Right lobe of liver (tissue), 6 donors: ENCODE data around the gene HHIP. TPM values are rescaled to one million over a fixed set of nuclear protein-coding genes. Genes with fewer than 3 reads are reported as not detected.

Experiments used
- ATAC-seq, 4 donors: fragments of 200-7000 bp; cut with Tn5 transposase; one replicate each; pipeline ENCODE4 v1.9.1; 2020; ENCODE audit warnings: mild to moderate bottlenecking in 4 of 4, moderate library complexity in 4 of 4
- DNase-seq, 3 donors: peaks; one replicate each; pipeline ENCODE4 v3.0.0-alpha.2; 2020
- H3K27ac ChIP-seq, 3 donors: fragments of 200-600 bp; one replicate each; pipeline ENCODE4 v1.8.0; 2022
- H3K27me3 ChIP-seq, 2 donors: fragments of 200-600 bp; one replicate each; pipeline ENCODE4 v1.8.0; 2022
- H3K36me3 ChIP-seq, 4 donors: fragments of 200-600 bp; sonication (generic) in 1 of 4; one replicate each; pipeline versions ENCODE4 v1.5.1 to v1.8.0; 2017 to 2022; ENCODE audit warnings: control low read depth in 1 of 4
- H3K4me1 ChIP-seq, 4 donors: fragments of 200-600 bp; sonication (generic) in 1 of 4; one replicate each; pipeline versions ENCODE4 v1.5.1 to v1.8.0; 2017 to 2022; ENCODE audit warnings: control low read depth in 1 of 4
- H3K4me3 ChIP-seq, 3 donors: fragments of 200-600 bp; one replicate each; pipeline ENCODE4 v1.8.0; 2022
- H3K9me3 ChIP-seq, 4 donors: fragments of 200-600 bp; sonication (generic) in 1 of 4; one replicate each; pipeline versions ENCODE4 v1.5.1 to v1.8.0; 2017 to 2022; ENCODE audit warnings: control low read depth in 1 of 4
- POLR2A ChIP-seq: fragments of 450-650 bp; IDR thresholded peaks from one replicate; pipeline ENCODE4 v1.6.1; 2017; ENCODE audit warnings: antibody characterized with exemption, mild to moderate bottlenecking
- WGBS: methylation state at CpG from one replicate; pipeline ENCODE4 v1.1.6; 2018; ENCODE audit warnings: low coverage, low lambda C conversion rate; ENCODE audit not compliant: insufficient coverage; ENCODE audit errors: missing lambda C conversion rate; 5-methylcytosine and 5-hydroxymethylcytosine counted together
- intact Hi-C, 2 donors: fragments of 100-400 bp; cut with DNase I; formaldehyde crosslinking; loops; one replicate each; pipeline versions ENCODE4 v1.11.2 to v1.14.1; 2022
- total RNA-seq, 6 experiments: library from RNA; depleted of rRNA in 2 of 6; stranded (reverse); fragments of >200 nt in 2 of 6; fragmentation: NEBNext Ultra II Directional in 3 of 6; extraction: Animal tissue kit (Norgen Biotek cat#: 25700) in 3 of 6; gene quantifications; one replicate each; pipeline versions ENCODE4 v1.1.0 to v1.2.4, GENCODE V29; 2016 to 2023
- TF ChIP-seq, protein P1 (sequence below), 4 donors: fragments of 200-600 bp in 3 of 4; fragments of 450-650 bp in 1 of 4; IDR thresholded peaks; one replicate each; pipeline versions ENCODE4 v1.5.1 to v1.8.0; 2016 to 2022; ENCODE audit warnings: antibody characterized with exemption in 4 of 4, mild to moderate bottlenecking in 2 of 4
- donor health status: DM: no; HTN: yes; CAD: no.
- donor health status: DM: no; HTN: no; CAD: no.
- donor health status: DM: no; HTN: no; CAD: no.
- donor health status: DM: no; HTN: yes; CAD: no.
- donor health status: DM: no; HTN: yes; CAD: no.

HHIP gene
- total RNA-seq, 6 experiments from 2014 or later: 3.3 to 17.5 (median 6.3) TPM

DNA sequence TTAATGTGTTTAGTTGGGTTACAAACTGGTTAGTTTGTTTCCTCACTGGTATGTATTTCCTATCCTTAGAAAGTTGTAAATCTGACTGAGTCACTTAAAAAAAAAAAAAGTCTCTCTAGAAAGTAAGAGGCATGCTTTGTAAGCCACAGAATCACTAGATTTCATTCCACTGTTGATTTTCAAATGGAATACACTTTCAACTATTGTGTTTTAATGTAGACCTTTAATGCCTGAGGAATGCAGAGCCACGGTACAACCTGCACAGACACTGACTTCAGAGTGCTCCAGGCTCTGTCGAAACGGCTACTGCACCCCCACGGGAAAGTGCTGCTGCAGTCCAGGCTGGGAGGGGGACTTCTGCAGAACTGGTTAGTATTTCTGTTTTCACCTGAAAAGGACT is 88.6 kb downstream of the HHIP start:
- DNase-seq (no peak), ATAC-seq (no peak)
- Histone ChIP-seq H3K4me3 (no peak overlapping the region), H3K9me3 (no peaks in the 10 kb centered on the region), H3K4me1 (no peaks in the 10 kb centered on the region), H3K36me3 (no peaks in the 10 kb centered on the region), H3K27me3 (no peaks in the 10 kb centered on the region), H3K27ac (no peak overlapping the region)
- no CpG with 5 or more reads among the region's 4 CpGs for WGBS
- intact Hi-C loops: no loop called here
- TF ChIP-seq, protein P1, sequence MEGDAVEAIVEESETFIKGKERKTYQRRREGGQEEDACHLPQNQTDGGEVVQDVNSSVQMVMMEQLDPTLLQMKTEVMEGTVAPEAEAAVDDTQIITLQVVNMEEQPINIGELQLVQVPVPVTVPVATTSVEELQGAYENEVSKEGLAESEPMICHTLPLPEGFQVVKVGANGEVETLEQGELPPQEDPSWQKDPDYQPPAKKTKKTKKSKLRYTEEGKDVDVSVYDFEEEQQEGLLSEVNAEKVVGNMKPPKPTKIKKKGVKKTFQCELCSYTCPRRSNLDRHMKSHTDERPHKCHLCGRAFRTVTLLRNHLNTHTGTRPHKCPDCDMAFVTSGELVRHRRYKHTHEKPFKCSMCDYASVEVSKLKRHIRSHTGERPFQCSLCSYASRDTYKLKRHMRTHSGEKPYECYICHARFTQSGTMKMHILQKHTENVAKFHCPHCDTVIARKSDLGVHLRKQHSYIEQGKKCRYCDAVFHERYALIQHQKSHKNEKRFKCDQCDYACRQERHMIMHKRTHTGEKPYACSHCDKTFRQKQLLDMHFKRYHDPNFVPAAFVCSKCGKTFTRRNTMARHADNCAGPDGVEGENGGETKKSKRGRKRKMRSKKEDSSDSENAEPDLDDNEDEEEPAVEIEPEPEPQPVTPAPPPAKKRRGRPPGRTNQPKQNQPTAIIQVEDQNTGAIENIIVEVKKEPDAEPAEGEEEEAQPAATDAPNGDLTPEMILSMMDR (IDR thresholded peaks at IDR 0.05): no peak
- no peak for TF ChIP-seq POLR2A

DNA sequence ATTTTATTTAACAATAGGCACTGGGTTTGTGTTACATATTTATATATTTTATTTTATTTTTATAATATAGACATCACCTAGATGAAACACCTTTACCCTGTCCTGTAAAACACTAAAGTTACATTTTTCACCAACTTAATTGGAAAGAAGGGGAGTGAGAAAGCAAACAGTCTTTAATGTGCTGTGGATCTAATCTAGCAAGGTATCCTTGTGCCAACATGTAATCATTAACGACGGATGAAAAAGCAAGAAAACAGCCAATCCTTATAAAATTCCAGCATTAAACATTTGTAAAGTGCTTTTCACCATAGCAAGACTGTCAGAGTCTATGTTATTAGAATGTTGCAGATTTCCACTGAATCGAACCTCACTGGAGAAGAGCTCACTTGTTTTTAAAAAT is 92.7 kb downstream of the HHIP start:
- Histone ChIP-seq H3K27ac (no peak overlapping the region), H3K4me3 (no peak overlapping the region), H3K27me3 (no peaks in the 10 kb centered on the region), H3K4me1 (no peaks in the 10 kb centered on the region), H3K9me3 (no peaks in the 10 kb centered on the region), H3K36me3 (no peaks in the 10 kb centered on the region)
- ATAC-seq (no peak), DNase-seq (no peak)
- WGBS: 60% methylated on average over 3 of the region's 3 CpGs
- intact Hi-C loops: no loop called here
- TF ChIP-seq POLR2A: no peak
- TF ChIP-seq, protein P1 (IDR thresholded peaks at IDR 0.05): no peak

DNA sequence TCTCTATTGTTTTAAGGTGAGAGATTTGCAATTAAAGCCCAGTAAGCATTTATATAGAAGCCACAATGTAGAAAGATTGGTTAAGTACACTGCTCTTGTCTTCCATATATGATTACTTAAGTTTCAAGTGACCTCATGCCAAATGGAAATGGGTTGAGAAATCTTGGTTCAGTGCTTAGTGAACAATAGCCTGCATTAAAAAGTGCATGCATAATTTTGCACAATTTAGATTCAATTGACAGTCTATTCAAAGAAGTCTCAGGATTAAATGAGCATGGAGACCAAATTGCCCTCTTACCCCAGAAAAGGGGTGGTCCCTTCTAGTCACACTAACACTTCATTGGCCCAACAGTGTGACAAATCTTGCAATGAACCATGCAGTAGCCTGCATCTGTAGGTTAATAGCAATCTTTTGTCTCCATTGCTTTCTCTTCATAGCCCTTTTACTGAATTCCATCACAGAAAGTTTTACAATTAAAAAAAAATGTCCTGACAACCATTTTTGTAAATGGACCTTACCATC is 93.6 kb downstream of the HHIP start:
- Histone ChIP-seq H3K27me3 (no peaks in the 10 kb centered on the region), H3K27ac (no peak overlapping the region), H3K36me3 (no peaks in the 10 kb centered on the region), H3K4me1 (no peaks in the 10 kb centered on the region), H3K9me3 (no peaks in the 10 kb centered on the region), H3K4me3 (no peak overlapping the region)
- DNase-seq (no peak), ATAC-seq (no peak)
- intact Hi-C loops: no loop called here
- TF ChIP-seq POLR2A: no peak
- TF ChIP-seq, protein P1 (IDR thresholded peaks at IDR 0.05): no peak

DNA sequence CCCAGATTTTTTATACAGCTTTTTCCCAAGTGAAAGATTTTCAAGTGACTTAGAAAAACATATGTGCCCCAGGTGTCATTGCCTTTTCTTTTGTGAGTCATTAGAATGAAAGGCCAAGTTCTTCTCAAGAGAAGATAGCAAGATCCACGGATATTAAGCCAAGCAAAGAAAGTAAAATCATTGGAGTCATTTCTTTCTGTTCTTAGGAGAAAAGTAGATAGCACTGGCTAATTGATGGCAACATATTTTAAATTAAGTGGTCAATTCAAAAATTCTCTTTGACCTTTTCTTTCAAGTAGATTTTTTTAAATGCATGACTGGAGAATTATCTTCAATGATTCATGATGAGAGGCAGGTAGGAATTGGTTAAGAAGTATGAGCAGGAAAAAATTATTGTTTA is 94.4 kb downstream of the HHIP start:
- Histone ChIP-seq H3K4me1 (no peaks in the 10 kb centered on the region), H3K27me3 (no peaks in the 10 kb centered on the region), H3K4me3 (no peak overlapping the region), H3K9me3 (no peaks in the 10 kb centered on the region), H3K36me3 (no peaks in the 10 kb centered on the region), H3K27ac (no peak overlapping the region)
- intact Hi-C loops: no loop called here
- ATAC-seq (no peak), DNase-seq (no peak)
- WGBS: 25% methylated on average over 1 of the region's 1 CpG
- no peak for TF ChIP-seq POLR2A
- TF ChIP-seq, protein P1 (IDR thresholded peaks at IDR 0.05): no peak
